Keratinocyte (primary cell): ENCODE results near the gene STRN. TPM values are rescaled to one million over a fixed set of nuclear protein-coding genes. Genes with fewer than 3 reads are reported as not detected.

Experiments used
- DNase-seq: peaks from one replicate; pipeline ENCODE4 v3.0.0-alpha.2; 2011; ENCODE audit warnings: low read depth, missing footprints, low spot score
- FAIRE-seq: peaks from 2 replicates; lab custom pipeline; 2011; peaks lifted over from hg19 to GRCh38; lab: Jason Lieb, UNC
- H2AFZ ChIP-seq: 2 replicates; pipeline ENCODE4 v1.6.0; 2012; ENCODE audit warnings: low read length, control low read depth, inconsistent platforms; ENCODE audit not compliant: control insufficient read depth
- H3K27ac ChIP-seq: 2 replicates; pipeline ENCODE4 v1.5.1; 2011; ENCODE audit warnings: low read length; ENCODE audit not compliant: control insufficient read depth, insufficient read depth
- H3K27me3 ChIP-seq: 3 replicates; pipeline ENCODE4 v1.6.0; 2011; ENCODE audit warnings: low read length; ENCODE audit not compliant: control insufficient read depth, insufficient read depth; ENCODE audit errors: extremely low read depth
- H3K36me3 ChIP-seq, 2 experiments: 2 replicates in 1 of 2; 3 replicates in 1 of 2; pipeline ENCODE4 v1.5.1; 2011; ENCODE audit warnings: low read length in 2 of 2, mild to moderate bottlenecking in 1 of 2; ENCODE audit not compliant: control insufficient read depth in 2 of 2, insufficient read depth in 2 of 2; ENCODE audit errors: extremely low read depth in 1 of 2
- H3K4me1 ChIP-seq: 3 replicates; pipeline ENCODE4 v1.5.1; 2011; ENCODE audit warnings: low read length; ENCODE audit not compliant: control insufficient read depth, insufficient read depth; ENCODE audit errors: extremely low read depth
- H3K4me2 ChIP-seq: 3 replicates; pipeline ENCODE4 v1.6.0; 2011; ENCODE audit warnings: low read depth, low read length; ENCODE audit not compliant: control insufficient read depth, insufficient read depth; ENCODE audit errors: extremely low read depth
- H3K4me3 ChIP-seq, 3 experiments: fragments of 200-600 bp in 1 of 3; sonication (generic) in 1 of 3; 2 replicates in 2 of 3; 3 replicates in 1 of 3; pipeline ENCODE4 v1.5.1; 2011 to 2016; ENCODE audit warnings: low read length in 3 of 3, mild to moderate bottlenecking in 3 of 3, control low read depth in 2 of 3, inconsistent platforms in 1 of 3, low read depth in 1 of 3, mixed read lengths in 1 of 3, mixed run types in 1 of 3, moderate library complexity in 1 of 3; ENCODE audit not compliant: control insufficient read depth in 2 of 3, insufficient read depth in 2 of 3; ENCODE audit errors: extremely low read depth in 1 of 3
- H3K79me2 ChIP-seq: 2 replicates; pipeline ENCODE4 v1.6.0; 2012; ENCODE audit warnings: low read length; ENCODE audit not compliant: control insufficient read depth, insufficient read depth
- H3K9ac ChIP-seq: 3 replicates; pipeline ENCODE4 v1.6.0; 2011; ENCODE audit warnings: low read length; ENCODE audit not compliant: control insufficient read depth, insufficient read depth; ENCODE audit errors: extremely low read depth
- H3K9me1 ChIP-seq: 3 replicates; pipeline ENCODE4 v1.6.0; 2011; ENCODE audit warnings: low read length; ENCODE audit not compliant: control insufficient read depth, insufficient read depth; ENCODE audit errors: extremely low read depth
- H3K9me3 ChIP-seq: 2 replicates; pipeline ENCODE4 v1.5.1; 2012; ENCODE audit warnings: low read depth, low read length; ENCODE audit not compliant: control insufficient read depth
- H4K20me1 ChIP-seq: 3 replicates; pipeline ENCODE4 v1.6.0; 2011; ENCODE audit warnings: low read length; ENCODE audit not compliant: control insufficient read depth, insufficient read depth; ENCODE audit errors: extremely low read depth
- EZH2 ChIP-seq: IDR thresholded peaks from one replicate; pipeline ENCODE4 v1.6.1; 2012; ENCODE audit warnings: inconsistent platforms, mild to moderate bottlenecking, low read length, moderate library complexity
- dilution Hi-C: fragments of 300-500 bp; cut with MboI; formaldehyde crosslinking; loops from one replicate; pipeline ENCODE4 v1.7.0; 2020; ENCODE audit warnings: low sequenced_read_pairs; ENCODE audit not compliant: extremely low pct_ligation_motif_present
- polyA minus RNA-seq, 3 experiments: library from RNA; depleted of rRNA, polyadenylated mRNA; stranded (reverse); fragments of >200 nt; gene quantifications; 1 replicate in 1 of 3; 2 replicates in 1 of 3; 3 replicates in 1 of 3; pipeline ENCODE4 v1.2.3, GENCODE V29; 2011
- polyA plus RNA-seq, 5 experiments: library from polyadenylated mRNA; depleted of rRNA in 3 of 5; stranded (reverse) in 3 of 5; stranded (forward) in 1 of 5; unstranded in 1 of 5; fragments of >200 nt; gene quantifications; 1 replicate in 1 of 5; 2 replicates in 3 of 5; 3 replicates in 1 of 5; pipeline versions ENCODE4 v1.2.1 to v1.2.3, GENCODE V29; 2011 to 2012; ENCODE audit warnings: missing spikeins in 2 of 5, low read depth in 1 of 5, low replicate concordance in 1 of 5
- TF ChIP-seq, protein P1 (sequence below), 3 experiments: IDR thresholded peaks in 1 of 3; conservative IDR thresholded peaks in 1 of 3; optimal IDR thresholded peaks in 1 of 3; 2 replicates in 2 of 3; 3 replicates in 1 of 3; pipeline versions ENCODE3 to v1.5.1; 2011; ENCODE audit warnings: low read length in 3 of 3, mild to moderate bottlenecking in 3 of 3, moderate library complexity in 2 of 3, control low read depth in 1 of 3, inconsistent platforms in 1 of 3; ENCODE audit not compliant: insufficient read depth in 2 of 3; ENCODE audit errors: extremely low read depth in 1 of 3

The STRN gene, protein sequence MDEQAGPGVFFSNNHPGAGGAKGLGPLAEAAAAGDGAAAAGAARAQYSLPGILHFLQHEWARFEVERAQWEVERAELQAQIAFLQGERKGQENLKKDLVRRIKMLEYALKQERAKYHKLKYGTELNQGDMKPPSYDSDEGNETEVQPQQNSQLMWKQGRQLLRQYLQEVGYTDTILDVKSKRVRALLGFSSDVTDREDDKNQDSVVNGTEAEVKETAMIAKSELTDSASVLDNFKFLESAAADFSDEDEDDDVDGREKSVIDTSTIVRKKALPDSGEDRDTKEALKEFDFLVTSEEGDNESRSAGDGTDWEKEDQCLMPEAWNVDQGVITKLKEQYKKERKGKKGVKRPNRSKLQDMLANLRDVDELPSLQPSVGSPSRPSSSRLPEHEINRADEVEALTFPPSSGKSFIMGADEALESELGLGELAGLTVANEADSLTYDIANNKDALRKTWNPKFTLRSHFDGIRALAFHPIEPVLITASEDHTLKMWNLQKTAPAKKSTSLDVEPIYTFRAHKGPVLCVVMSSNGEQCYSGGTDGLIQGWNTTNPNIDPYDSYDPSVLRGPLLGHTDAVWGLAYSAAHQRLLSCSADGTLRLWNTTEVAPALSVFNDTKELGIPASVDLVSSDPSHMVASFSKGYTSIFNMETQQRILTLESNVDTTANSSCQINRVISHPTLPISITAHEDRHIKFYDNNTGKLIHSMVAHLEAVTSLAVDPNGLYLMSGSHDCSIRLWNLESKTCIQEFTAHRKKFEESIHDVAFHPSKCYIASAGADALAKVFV
- 16.3 to 29.3 TPM (median 22.5 TPM) in 3 replicates for polyA plus RNA-seq
- polyA plus RNA-seq (2011; ENCODE audit: low read depth): 37.7 TPM
- polyA plus RNA-seq (2011; cell fraction: cytosol; rRNA removed): 9.2 and 22.2 TPM in 2 replicates
- 20.5 and 22.3 TPM in 2 replicates for polyA plus RNA-seq (2011; cell fraction: nucleus; rRNA removed)
- 15.5 and 19.5 TPM in 2 replicates for polyA plus RNA-seq (2012; ENCODE audit: low replicate concordance)
- 15.5 to 54.1 TPM (median 36.8 TPM) in 3 replicates for polyA minus RNA-seq
- 14.6 TPM for polyA minus RNA-seq (2011; cell fraction: cytosol; rRNA and poly(A)+ RNA removed)
- polyA minus RNA-seq (2011; cell fraction: nucleus; rRNA and poly(A)+ RNA removed): 18.1 and 40.1 TPM in 2 replicates

DNA sequence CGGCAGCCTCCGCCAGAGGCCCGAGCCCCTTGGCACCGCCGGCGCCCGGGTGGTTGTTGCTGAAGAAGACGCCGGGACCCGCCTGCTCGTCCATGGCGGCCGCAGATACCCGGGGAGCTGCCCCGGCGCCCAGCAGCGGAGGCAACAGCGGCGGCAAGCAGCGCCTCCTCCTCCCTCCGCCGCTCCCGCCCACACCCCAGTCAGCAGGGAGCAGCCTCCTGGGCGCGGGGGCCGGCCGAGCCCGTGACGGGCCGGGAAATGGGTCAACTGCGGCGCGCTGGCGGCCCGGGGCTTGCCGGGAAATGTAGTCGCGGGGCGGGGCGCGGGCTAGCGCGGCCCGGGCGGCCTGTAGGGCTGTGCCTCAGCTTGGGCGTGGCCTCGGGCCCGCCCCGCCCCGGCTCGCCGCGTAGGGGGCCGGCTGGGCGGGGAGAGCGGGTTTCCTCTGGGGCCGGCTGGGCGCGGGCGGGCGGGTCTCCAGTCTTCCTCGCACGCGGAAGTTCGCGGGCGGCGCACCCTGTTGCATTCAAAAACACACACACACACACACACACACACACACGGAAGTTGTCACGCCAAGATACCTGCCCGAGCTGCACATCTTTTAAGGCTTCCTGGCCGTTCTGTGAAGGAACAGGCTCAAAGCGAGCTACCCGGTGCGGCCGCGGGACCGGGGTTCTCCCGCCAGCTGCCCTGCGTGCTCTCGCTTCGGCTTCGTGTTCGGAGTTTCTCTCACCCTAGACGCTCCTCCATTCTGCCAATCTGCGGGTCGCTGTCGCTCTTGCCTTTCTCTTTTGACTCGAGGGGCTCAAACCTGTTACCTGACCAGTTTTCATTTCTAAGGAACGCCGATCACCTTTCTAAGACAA, at the start of gene STRN:
STRN (minus strand) TSS at position 167 of the 866 bp plus-strand sequence; CDS start at position 94, 73 bp downstream.
- peak; percentile 67 for DNase-seq
- no peak for FAIRE-seq
- Histone ChIP-seq H3K9me1 (no peaks in the 10 kb centered on the region), H2AFZ (peak within 1 kb of the TSS; percentile 97), H3K4me2 (peak within 1 kb of the TSS; percentile 98), H3K9me3 (no peaks in the 10 kb centered on the region), H3K27me3 (no peaks in the 10 kb centered on the region), H4K20me1 (no peaks in the 10 kb centered on the region), H3K36me3 (no peaks in the 10 kb centered on the region), H3K9ac (peak within 1 kb of the TSS; percentile 94), H3K27ac (peak within 1 kb of the TSS; percentile 91), H3K4me1 (peaks cover 32% of the 10 kb centered on the region), H3K4me3 (peak within 1 kb of the TSS; percentile 80 to 100 (median 94)), H3K79me2 (peaks cover 43% of the 10 kb centered on the region)
- dilution Hi-C loops: no loop called here
- TF ChIP-seq, protein P1, sequence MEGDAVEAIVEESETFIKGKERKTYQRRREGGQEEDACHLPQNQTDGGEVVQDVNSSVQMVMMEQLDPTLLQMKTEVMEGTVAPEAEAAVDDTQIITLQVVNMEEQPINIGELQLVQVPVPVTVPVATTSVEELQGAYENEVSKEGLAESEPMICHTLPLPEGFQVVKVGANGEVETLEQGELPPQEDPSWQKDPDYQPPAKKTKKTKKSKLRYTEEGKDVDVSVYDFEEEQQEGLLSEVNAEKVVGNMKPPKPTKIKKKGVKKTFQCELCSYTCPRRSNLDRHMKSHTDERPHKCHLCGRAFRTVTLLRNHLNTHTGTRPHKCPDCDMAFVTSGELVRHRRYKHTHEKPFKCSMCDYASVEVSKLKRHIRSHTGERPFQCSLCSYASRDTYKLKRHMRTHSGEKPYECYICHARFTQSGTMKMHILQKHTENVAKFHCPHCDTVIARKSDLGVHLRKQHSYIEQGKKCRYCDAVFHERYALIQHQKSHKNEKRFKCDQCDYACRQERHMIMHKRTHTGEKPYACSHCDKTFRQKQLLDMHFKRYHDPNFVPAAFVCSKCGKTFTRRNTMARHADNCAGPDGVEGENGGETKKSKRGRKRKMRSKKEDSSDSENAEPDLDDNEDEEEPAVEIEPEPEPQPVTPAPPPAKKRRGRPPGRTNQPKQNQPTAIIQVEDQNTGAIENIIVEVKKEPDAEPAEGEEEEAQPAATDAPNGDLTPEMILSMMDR (optimal IDR thresholded peaks at IDR 0.05 in 1 of 3, IDR thresholded peaks at IDR 0.05 in 1 of 3, conservative IDR thresholded peaks at IDR 0.05 in 1 of 3; ENCODE audit: extremely low read depth in 1 of 3, insufficient read depth in 2 of 3, low read length in 3 of 3): no peak
- TF ChIP-seq EZH2: no peak

DNA sequence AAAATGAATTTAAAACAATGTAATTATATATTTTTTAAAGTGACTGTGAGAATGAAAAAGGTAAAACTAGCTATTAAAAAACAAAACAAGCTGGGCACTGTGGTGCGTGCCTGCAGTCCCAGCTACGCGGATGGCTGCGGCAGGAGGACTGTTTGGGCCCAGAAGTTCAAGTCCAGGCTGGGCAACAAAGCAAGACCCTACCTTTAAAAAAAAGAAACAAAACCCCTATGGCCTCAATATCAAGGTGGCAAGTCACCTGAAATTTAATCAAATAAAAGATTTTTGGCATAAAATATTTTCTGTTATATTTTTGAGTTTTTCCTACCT, 46.9 kb upstream of the STRN start:
- no peak overlapping the region for H3K27ac ChIP-seq
- H3K36me3 ChIP-seq: peaks cover 0 to 14% of the 10 kb centered on the region in 2 experiments
- H3K9me3 ChIP-seq: no peaks in the 10 kb centered on the region
- no peak overlapping the region for H3K4me2 ChIP-seq
- no peaks in the 10 kb centered on the region for H3K27me3 ChIP-seq
- no peak overlapping the region for H2AFZ ChIP-seq
- no peaks in the 10 kb centered on the region for H4K20me1 ChIP-seq
- DNase-seq: no peak
- dilution Hi-C loops: no loop called here
- TF ChIP-seq, protein P1 (optimal IDR thresholded peaks at IDR 0.05 in 1 of 3, IDR thresholded peaks at IDR 0.05 in 1 of 3, conservative IDR thresholded peaks at IDR 0.05 in 1 of 3; ENCODE audit: extremely low read depth in 1 of 3, insufficient read depth in 2 of 3, low read length in 3 of 3): no peak
- no peak for TF ChIP-seq EZH2
- H3K79me2 ChIP-seq: no peaks in the 10 kb centered on the region
- no peak overlapping the region for H3K4me3 ChIP-seq
- no peaks in the 10 kb centered on the region for H3K4me1 ChIP-seq
- H3K9me1 ChIP-seq: no peaks in the 10 kb centered on the region
- H3K9ac ChIP-seq: no peak overlapping the region
- FAIRE-seq: no peak
